ENCODE measurements around the gene CYSTM1.

DNA sequence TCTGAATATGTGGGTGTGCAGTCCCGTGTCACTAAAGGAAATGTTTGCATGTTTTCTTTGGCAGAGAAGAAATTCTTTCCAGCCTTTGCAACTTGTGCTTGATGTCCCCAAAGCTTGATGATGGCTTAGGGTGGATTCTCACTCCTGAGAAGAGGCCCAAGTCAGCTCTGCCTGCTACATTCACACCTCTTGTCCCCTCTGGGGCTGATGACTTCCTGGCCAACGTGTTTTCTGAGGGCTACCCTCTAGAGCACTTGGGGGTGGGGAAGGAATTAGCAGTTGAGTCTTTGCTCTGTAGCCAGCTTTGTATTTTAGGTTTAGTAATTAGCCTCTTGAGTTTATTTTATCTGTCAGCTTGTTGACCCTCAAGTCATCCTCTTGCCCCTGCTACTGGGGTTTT, 19.7 kb downstream of the CYSTM1 start:
- TF ChIP-seq, protein P1, sequence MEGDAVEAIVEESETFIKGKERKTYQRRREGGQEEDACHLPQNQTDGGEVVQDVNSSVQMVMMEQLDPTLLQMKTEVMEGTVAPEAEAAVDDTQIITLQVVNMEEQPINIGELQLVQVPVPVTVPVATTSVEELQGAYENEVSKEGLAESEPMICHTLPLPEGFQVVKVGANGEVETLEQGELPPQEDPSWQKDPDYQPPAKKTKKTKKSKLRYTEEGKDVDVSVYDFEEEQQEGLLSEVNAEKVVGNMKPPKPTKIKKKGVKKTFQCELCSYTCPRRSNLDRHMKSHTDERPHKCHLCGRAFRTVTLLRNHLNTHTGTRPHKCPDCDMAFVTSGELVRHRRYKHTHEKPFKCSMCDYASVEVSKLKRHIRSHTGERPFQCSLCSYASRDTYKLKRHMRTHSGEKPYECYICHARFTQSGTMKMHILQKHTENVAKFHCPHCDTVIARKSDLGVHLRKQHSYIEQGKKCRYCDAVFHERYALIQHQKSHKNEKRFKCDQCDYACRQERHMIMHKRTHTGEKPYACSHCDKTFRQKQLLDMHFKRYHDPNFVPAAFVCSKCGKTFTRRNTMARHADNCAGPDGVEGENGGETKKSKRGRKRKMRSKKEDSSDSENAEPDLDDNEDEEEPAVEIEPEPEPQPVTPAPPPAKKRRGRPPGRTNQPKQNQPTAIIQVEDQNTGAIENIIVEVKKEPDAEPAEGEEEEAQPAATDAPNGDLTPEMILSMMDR (conservative IDR thresholded peaks at IDR 0.05) = no peak
- TF ChIP-seq EZH2 (IDR thresholded peaks at IDR 0.05; ENCODE audit: low read depth) = no peak
